PC-9 (cell line): ENCODE measurements around the gene HEPHL1. TPM values are rescaled to one million over a fixed set of nuclear protein-coding genes. Genes with fewer than 3 reads are reported as not detected.
A peak's percentile ranks its signal among the peaks of the same experiment; 100 is the strongest.

Source experiments
- BruUV-seq: library from RNA; stranded (reverse); fragments of 400-500 nt; replicated peaks from 2 replicates; lab custom pipeline; 2021; lab: Mats Ljungman, UMichigan
- CTCF ChIA-PET: fragments of 300-600 bp; sonication (Branson Sonifier 250); formaldehyde crosslinking; loops from one replicate; lab custom pipeline; 2022; ENCODE audit warnings: antibody characterized with exemption; lab: Charles Lee
- POLR2A ChIA-PET: fragments of 300-600 bp; sonication (Branson Sonifier 250); formaldehyde crosslinking; loops from one replicate; lab custom pipeline; 2022; ENCODE audit warnings: antibody characterized with exemption; ENCODE audit not compliant: unreplicated experiment; lab: Charles Lee
- DNase-seq, 2 experiments: peaks; one replicate each; pipeline versions ENCODE4 v3.0.0 to v3.0.0-alpha.2; 2015 to 2022; ENCODE audit warnings: mixed read lengths in 1 of 2
- H2AFZ ChIP-seq: fragments of 200-600 bp; sonication (generic); 2 replicates; pipeline ENCODE4 v1.8.1; 2017; ENCODE audit warnings: antibody characterized with exemption
- H3F3A ChIP-seq: fragments of 200-600 bp; sonication (generic); 2 replicates; pipeline ENCODE4 v1.8.1; 2017; ENCODE audit warnings: antibody characterized with exemption, mild to moderate bottlenecking, low read depth; ENCODE audit not compliant: insufficient read depth
- H3K27ac ChIP-seq: fragments of 200-600 bp; sonication (generic); 2 replicates; pipeline ENCODE4 v1.6.1; 2016; ENCODE audit warnings: mixed run types
- H3K27me3 ChIP-seq: fragments of 200-600 bp; sonication (generic); 2 replicates; pipeline ENCODE4 v1.6.1; 2016; ENCODE audit warnings: low read depth, mixed run types; ENCODE audit not compliant: insufficient read depth
- H3K36me3 ChIP-seq: fragments of 200-600 bp; sonication (generic); 2 replicates; pipeline ENCODE4 v1.6.1; 2016; ENCODE audit warnings: low read depth, mixed run types
- H3K4me1 ChIP-seq: fragments of 200-600 bp; sonication (generic); replicated peaks from 2 replicates; pipeline ENCODE4 v1.6.1; 2016; ENCODE audit warnings: mixed run types; ENCODE audit not compliant: insufficient read depth
- H3K4me2 ChIP-seq: fragments of 200-600 bp; sonication (generic); 2 replicates; pipeline ENCODE4 v1.6.1; 2017; ENCODE audit warnings: mixed run types
- H3K4me3 ChIP-seq: fragments of 200-600 bp; sonication (generic); 2 replicates; pipeline ENCODE4 v1.6.1; 2016; ENCODE audit warnings: mixed run types
- H3K79me2 ChIP-seq: fragments of 200-600 bp; sonication (generic); 2 replicates; pipeline ENCODE4 v1.6.1; 2017; ENCODE audit warnings: low read depth, mixed run types
- H3K9me2 ChIP-seq: fragments of 200-600 bp; sonication (generic); 2 replicates; pipeline ENCODE4 v1.8.1; 2017; ENCODE audit warnings: mild to moderate bottlenecking; ENCODE audit not compliant: insufficient read depth
- H3K9me3 ChIP-seq: fragments of 200-600 bp; sonication (generic); 2 replicates; pipeline ENCODE4 v1.8.1; 2016; ENCODE audit warnings: low read depth; ENCODE audit not compliant: insufficient read depth
- H4K20me1 ChIP-seq: fragments of 200-600 bp; sonication (generic); 2 replicates; pipeline ENCODE4 v1.8.1; 2017; ENCODE audit not compliant: insufficient read depth
- EZH2 ChIP-seq: fragments of 200-600 bp; sonication (generic); IDR thresholded peaks from 2 replicates; pipeline ENCODE4 v1.8.0; 2017; ENCODE audit warnings: antibody characterized with exemption, low read depth
- intact Hi-C: fragments of 100-400 bp; cut with micrococcal nuclease; formaldehyde crosslinking; loops from one replicate; pipeline ENCODE4 v1.10.0; 2022; ENCODE audit not compliant: unreplicated experiment
- total RNA-seq: library from RNA; stranded (reverse); gene quantifications from 2 replicates; pipeline ENCODE4 v1.2.3, GENCODE V29; 2021
- TF ChIP-seq, protein P1 (sequence below): fragments of 200-600 bp; sonication (generic); conservative IDR thresholded peaks from 2 replicates; pipeline ENCODE4 v1.6.1; 2017; ENCODE audit warnings: mixed run types, antibody characterized with exemption, mild to moderate bottlenecking, moderate library complexity

HEPHL1 gene
- total RNA-seq, 1 experiment from 2014 or later: not detected

DNA sequence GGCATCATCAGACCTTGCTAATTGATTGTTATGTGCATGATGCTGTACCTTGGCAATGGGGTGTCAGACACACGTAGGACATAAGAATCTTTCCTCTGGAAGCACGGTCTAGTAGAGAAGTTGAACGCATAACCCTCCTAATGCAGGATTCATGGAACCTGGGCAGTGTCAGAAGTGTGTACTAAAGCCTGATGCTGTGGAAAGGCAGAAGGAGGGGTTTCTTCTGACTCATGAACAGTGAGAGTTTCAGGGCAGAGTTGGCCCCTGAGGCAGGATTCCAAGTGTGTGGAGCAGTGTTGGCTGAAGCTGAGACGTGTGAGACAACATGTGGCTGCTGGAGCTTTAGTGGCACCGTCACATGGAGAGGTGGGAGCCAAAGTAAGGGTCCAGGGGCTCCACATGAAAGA lies 111.0 kb downstream of the HEPHL1 start:
- H3K27me3 ChIP-seq: no peaks in the 10 kb centered on the region
- no peaks in the 10 kb centered on the region for H4K20me1 ChIP-seq
- no TSS peak for BruUV-seq
- peak overlapping the region; percentile 86 for H3K27ac ChIP-seq
- TF ChIP-seq EZH2: no peak
- TF ChIP-seq, protein P1, sequence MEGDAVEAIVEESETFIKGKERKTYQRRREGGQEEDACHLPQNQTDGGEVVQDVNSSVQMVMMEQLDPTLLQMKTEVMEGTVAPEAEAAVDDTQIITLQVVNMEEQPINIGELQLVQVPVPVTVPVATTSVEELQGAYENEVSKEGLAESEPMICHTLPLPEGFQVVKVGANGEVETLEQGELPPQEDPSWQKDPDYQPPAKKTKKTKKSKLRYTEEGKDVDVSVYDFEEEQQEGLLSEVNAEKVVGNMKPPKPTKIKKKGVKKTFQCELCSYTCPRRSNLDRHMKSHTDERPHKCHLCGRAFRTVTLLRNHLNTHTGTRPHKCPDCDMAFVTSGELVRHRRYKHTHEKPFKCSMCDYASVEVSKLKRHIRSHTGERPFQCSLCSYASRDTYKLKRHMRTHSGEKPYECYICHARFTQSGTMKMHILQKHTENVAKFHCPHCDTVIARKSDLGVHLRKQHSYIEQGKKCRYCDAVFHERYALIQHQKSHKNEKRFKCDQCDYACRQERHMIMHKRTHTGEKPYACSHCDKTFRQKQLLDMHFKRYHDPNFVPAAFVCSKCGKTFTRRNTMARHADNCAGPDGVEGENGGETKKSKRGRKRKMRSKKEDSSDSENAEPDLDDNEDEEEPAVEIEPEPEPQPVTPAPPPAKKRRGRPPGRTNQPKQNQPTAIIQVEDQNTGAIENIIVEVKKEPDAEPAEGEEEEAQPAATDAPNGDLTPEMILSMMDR: no peak
- H3K4me3 ChIP-seq: no peak overlapping the region
- peak in 1 of 2 experiments; percentile 66 for DNase-seq
- no peaks in the 10 kb centered on the region for H3K36me3 ChIP-seq
- H3K4me1 ChIP-seq: peaks cover 77% of the 10 kb centered on the region
- CTCF ChIA-PET: no interaction called here
- intact Hi-C loops: no loop called here
- no peak overlapping the region for H2AFZ ChIP-seq
- no peaks in the 10 kb centered on the region for H3K9me2 ChIP-seq
- POLR2A ChIA-PET: no interaction called here
- peaks cover 61% of the 10 kb centered on the region for H3F3A ChIP-seq
- H3K4me2 ChIP-seq: peak overlapping the region; percentile 94
- H3K9me3 ChIP-seq: no peaks in the 10 kb centered on the region
- peaks cover 88% of the 10 kb centered on the region for H3K79me2 ChIP-seq

DNA sequence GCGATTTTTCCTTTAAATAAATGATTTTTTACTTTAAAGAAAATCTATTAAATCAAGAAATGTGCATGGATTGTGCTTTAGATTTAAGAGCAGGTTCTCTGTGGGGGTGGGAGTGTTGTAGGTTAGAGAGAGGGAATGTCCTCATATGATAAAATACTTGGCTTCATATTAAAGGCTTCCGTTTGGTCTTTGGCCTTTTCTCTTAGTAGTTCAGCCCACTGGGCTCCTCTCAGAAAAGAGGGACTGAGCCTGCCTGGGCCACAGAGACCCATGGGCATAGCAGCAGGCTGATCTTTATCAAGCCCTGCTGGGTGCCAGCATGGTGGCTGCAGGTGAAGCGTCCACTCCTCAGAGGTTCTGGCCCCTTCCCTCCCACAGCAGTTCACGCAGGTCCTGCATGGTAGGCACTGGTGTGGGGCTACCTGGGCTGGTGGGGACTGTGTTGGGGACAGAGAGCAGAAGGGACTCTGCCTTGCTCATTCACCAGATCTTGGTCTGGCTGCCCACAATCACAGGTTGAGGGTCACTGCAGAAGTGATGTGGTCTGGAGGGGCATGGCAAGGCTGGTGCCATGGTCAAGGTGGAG lies 111.8 kb downstream of the HEPHL1 start:
- H3K27ac ChIP-seq: peak overlapping the region; percentile 86; the same call in 1 of the 2 replicates
- no peaks in the 10 kb centered on the region for H4K20me1 ChIP-seq
- H3K79me2 ChIP-seq: peaks cover 86% of the 10 kb centered on the region
- peaks cover 72% of the 10 kb centered on the region for H3K4me1 ChIP-seq
- TF ChIP-seq, protein P1: no peak
- TF ChIP-seq EZH2: no peak
- no peak overlapping the region for H2AFZ ChIP-seq
- no peaks in the 10 kb centered on the region for H3K36me3 ChIP-seq
- no TSS peak for BruUV-seq
- H3K9me2 ChIP-seq: no peaks in the 10 kb centered on the region
- no peak overlapping the region for H3K4me3 ChIP-seq
- intact Hi-C loops: no loop called here
- peaks cover 61% of the 10 kb centered on the region for H3F3A ChIP-seq
- DNase-seq: no peak
- CTCF ChIA-PET: no interaction called here
- no peaks in the 10 kb centered on the region for H3K27me3 ChIP-seq
- no peaks in the 10 kb centered on the region for H3K9me3 ChIP-seq
- POLR2A ChIA-PET: no interaction called here
- H3K4me2 ChIP-seq: no peak overlapping the region

DNA sequence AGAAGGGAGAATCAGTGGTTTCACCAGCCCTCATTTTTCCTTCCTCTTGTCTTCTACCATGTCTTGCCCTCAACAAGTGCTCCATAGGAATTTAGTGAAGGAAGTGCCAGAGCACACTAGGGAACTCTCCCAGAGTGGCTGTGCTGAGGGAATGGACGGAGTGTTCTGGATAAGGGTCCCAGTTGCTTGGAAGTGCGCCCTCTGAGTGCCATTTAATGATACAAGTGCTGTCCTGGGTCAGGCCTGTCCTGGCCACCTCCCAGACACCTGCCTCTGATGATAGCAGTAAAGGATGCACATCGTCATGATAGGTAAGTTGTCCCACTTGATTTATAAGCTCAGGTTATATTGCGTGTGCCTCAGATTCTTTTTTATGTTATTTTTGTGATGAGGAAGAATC lies 112.6 kb downstream of the HEPHL1 start:
- Histone ChIP-seq H3K9me2 (no peaks in the 10 kb centered on the region), H4K20me1 (no peaks in the 10 kb centered on the region), H3K27me3 (no peaks in the 10 kb centered on the region), H3K9me3 (no peaks in the 10 kb centered on the region), H3K79me2 (peaks cover 87% of the 10 kb centered on the region), H3K4me1 (peaks cover 71% of the 10 kb centered on the region), H3K27ac (no peak overlapping the region), H3K36me3 (no peaks in the 10 kb centered on the region), H3K4me2 (no peak overlapping the region), H3K4me3 (no peak overlapping the region), H2AFZ (no peak overlapping the region), H3F3A (peaks cover 53% of the 10 kb centered on the region)
- no peak for DNase-seq
- intact Hi-C loops: no loop called here
- ChIA-PET POLR2A (no interaction called here), CTCF (no interaction called here)
- no TSS peak for BruUV-seq
- TF ChIP-seq, protein P1: no peak
